Heart right ventricle (tissue), 16 donors: Measurements from ENCODE around the gene BET1. TPM values are rescaled to one million over a fixed set of nuclear protein-coding genes. Genes with fewer than 3 reads are reported as not detected.

Experiments used
- ATAC-seq, 8 donors: fragments of 200-7000 bp; cut with Tn5 transposase; one replicate each; pipeline ENCODE4 v1.9.1; 2020; ENCODE audit warnings: mild to moderate bottlenecking in 8 of 8, moderate library complexity in 8 of 8, moderate number of reproducible peaks in 1 of 8
- DNase-seq, 2 donors: peaks; one replicate each; pipeline ENCODE4 v3.0.0-alpha.2; 2020
- H3K27ac ChIP-seq, 10 donors: fragments of 200-600 bp; sonication (generic) in 2 of 10; one replicate each; pipeline versions ENCODE4 v1.5.0 to v1.8.0; 2020 to 2022; ENCODE audit warnings: mild to moderate bottlenecking in 3 of 10
- H3K27me3 ChIP-seq, 7 donors: fragments of 200-600 bp; one replicate each; pipeline ENCODE4 v1.8.0; 2021 to 2022; ENCODE audit warnings: mild to moderate bottlenecking in 2 of 7
- H3K36me3 ChIP-seq, 9 donors: fragments of 200-600 bp; sonication (generic) in 1 of 9; one replicate each; pipeline versions ENCODE4 v1.5.0 to v1.8.0; 2020 to 2022; ENCODE audit warnings: mild to moderate bottlenecking in 2 of 9
- H3K4me1 ChIP-seq, 9 donors: fragments of 200-600 bp; sonication (generic) in 1 of 9; one replicate each; pipeline versions ENCODE4 v1.5.0 to v1.8.0; 2020 to 2022; ENCODE audit warnings: mild to moderate bottlenecking in 4 of 9
- H3K4me3 ChIP-seq, 10 donors: fragments of 200-600 bp; sonication (generic) in 2 of 10; one replicate each; pipeline versions ENCODE4 v1.5.0 to v1.8.0; 2020 to 2022; ENCODE audit warnings: mild to moderate bottlenecking in 7 of 10, moderate library complexity in 2 of 10
- H3K9me3 ChIP-seq, 11 donors: fragments of 200-600 bp in 10 of 11; sonication (generic) in 2 of 11; one replicate each; pipeline versions ENCODE4 v1.5.0 to v1.8.0; 2013 to 2022; ENCODE audit warnings: mild to moderate bottlenecking in 2 of 11, control low read depth in 1 of 11, moderate library complexity in 1 of 11
- WGBS, 2 donors: extraction: QIAGEN DNeasy Blood & Tissue Kit; methylation state at CpG; one replicate each; pipeline ENCODE4 v1.1.7; 2013; ENCODE audit warnings: inconsistent platforms in 1 of 2; 5-methylcytosine and 5-hydroxymethylcytosine counted together
- intact Hi-C, 10 donors: fragments of 100-400 bp; cut with DNase I; formaldehyde crosslinking; loops; one replicate each; pipeline versions ENCODE4 v1.11.1 to v1.14.2; 2022
- polyA plus RNA-seq, 2 donors: library from polyadenylated mRNA; stranded (reverse); fragments of 200-250 nt; gene quantifications; one replicate each; pipeline ENCODE4 v1.2.3, GENCODE V29; 2013
- total RNA-seq, 10 donors: library from RNA; stranded (reverse); fragmentation: NEBNext Ultra II Directional in 3 of 10; extraction: Animal tissue kit (Norgen Biotek cat#: 25700) in 3 of 10; gene quantifications; one replicate each; pipeline versions ENCODE4 v1.2.1 to v1.2.4, GENCODE V29; 2021 to 2023
- TF ChIP-seq, protein P1 (sequence below), 9 donors: fragments of 200-600 bp; sonication (generic) in 2 of 9; IDR thresholded peaks; one replicate each; pipeline versions ENCODE4 v1.5.0 to v1.8.0; 2021 to 2022; ENCODE audit warnings: antibody characterized with exemption in 9 of 9, mild to moderate bottlenecking in 5 of 9, moderate library complexity in 1 of 9
- donor health status: Arrhythmogenic right ventricular cardiomyopathy.
- donor health status: ischemic (EF 13 %, LVEDD 7.1; RV severe dilation, severe dysfunction).
- donor health status: healthy with polysubstance abuse.
- donor health status: DM: no; HTN: yes; CAD: no.
- donor health status: DM: no; HTN: no; CAD: no.
- donor health status: ischemic (EF 25% LVEDD 6.9; RV normal size, moderate dysfunction).
- donor health status: ischemic (EF 25% LVEDD 5.7; RV mildly dilated, moderate dysfunction).
- donor health status: healthy.
- donor health status: DM: yes; HTN: yes; CAD: no.
- donor health status: Ischemic cardiomyopathy.
- donor health status: ischemic (EF 35%, LVEDD 5.7; RV mildly dilated, moderate dysfunction).
- donor health status: nonischemic (EF 11% LVEDD 7.7; RV severe dilation, severe dysfunction).
- donor health status: DM: yes; HTN: yes; CAD: no.
- donor health status: PGD.
- donor health status: ischemic (EF 29% LVEDD 5.4; RV normal size, mild dysfunction).
- donor health status: nonischemic (EF 23%, LVEDD 6.1; RV moderate dilation, normal function).

The BET1 gene
- total and polyA plus RNA-seq, 12 donors = 6.9 to 20.2 (median 11.7) TPM

GRCh38 chr7:93997868-93998267 lies 6.3 kb downstream of the BET1 start:
- Histone ChIP-seq H3K27ac (no peak overlapping the region), H3K36me3 (peaks cover 0 to 73% (median 21%) of the 10 kb centered on the region in 9 donors), H3K4me3 (no peak overlapping the region), H3K27me3 (no peaks in the 10 kb centered on the region), H3K4me1 (peaks cover 0 to 31% (median 9%) of the 10 kb centered on the region in 9 donors), H3K9me3 (no peaks in the 10 kb centered on the region)
- WGBS, 2 donors = 91 to 94% methylated on average over 3 of the region's 3 CpGs
- DNase-seq = no peak
- ATAC-seq = no peak
- TF ChIP-seq, protein P1, sequence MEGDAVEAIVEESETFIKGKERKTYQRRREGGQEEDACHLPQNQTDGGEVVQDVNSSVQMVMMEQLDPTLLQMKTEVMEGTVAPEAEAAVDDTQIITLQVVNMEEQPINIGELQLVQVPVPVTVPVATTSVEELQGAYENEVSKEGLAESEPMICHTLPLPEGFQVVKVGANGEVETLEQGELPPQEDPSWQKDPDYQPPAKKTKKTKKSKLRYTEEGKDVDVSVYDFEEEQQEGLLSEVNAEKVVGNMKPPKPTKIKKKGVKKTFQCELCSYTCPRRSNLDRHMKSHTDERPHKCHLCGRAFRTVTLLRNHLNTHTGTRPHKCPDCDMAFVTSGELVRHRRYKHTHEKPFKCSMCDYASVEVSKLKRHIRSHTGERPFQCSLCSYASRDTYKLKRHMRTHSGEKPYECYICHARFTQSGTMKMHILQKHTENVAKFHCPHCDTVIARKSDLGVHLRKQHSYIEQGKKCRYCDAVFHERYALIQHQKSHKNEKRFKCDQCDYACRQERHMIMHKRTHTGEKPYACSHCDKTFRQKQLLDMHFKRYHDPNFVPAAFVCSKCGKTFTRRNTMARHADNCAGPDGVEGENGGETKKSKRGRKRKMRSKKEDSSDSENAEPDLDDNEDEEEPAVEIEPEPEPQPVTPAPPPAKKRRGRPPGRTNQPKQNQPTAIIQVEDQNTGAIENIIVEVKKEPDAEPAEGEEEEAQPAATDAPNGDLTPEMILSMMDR (IDR thresholded peaks at IDR 0.05) = no peak
- intact Hi-C loops = loop anchor here in 1 of 10 donors (1.0 kb wide), 1 partner anchor 49 kb away; no protein-coding TSS in a partner anchor

- 84 to 89% methylated on average over 6 of the region's 6 CpGs for WGBS, 2 donors
These were observed 11.6 kb downstream of the BET1 start for GRCh38 chr7:93992421-93993110.

DNA sequence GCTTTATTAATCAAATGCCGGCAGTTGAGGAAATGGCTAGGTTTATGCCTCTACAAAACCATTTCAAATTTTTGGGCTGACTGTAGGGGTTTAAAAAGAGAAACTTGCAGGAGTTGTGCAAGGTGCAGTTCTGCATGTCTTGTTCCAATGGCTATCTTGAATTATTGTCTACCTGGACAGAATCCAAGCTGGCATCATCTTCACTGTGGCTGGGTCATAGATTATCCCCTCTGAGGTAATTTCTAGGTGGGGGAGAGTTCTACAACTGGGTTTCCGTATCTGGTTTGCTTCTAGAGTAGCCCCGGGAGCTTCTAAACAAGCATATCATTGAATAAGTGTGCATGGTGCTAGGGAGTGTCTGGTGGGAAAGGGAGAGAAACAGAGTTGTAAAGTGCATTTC lies 16.9 kb downstream of the BET1 start:
- H3K27ac ChIP-seq = no peak overlapping the region
- ATAC-seq (no peak), DNase-seq (no peak)
- H3K27me3 ChIP-seq = no peaks in the 10 kb centered on the region
- H3K4me3 ChIP-seq = no peak overlapping the region
- H3K9me3 ChIP-seq = no peaks in the 10 kb centered on the region
- intact Hi-C loops = no loop called here
- 80 to 90% methylated on average over 3 of the region's 3 CpGs for WGBS, 2 donors
- TF ChIP-seq, protein P1 (IDR thresholded peaks at IDR 0.05) = no peak
- H3K4me1 ChIP-seq = no peaks in the 10 kb centered on the region
- peaks cover 0 to 29% (median 0%) of the 10 kb centered on the region in 9 donors for H3K36me3 ChIP-seq

More at GRCh38 chr7:93992421-93993110, 11.6 kb downstream of the BET1 start:
- ATAC-seq (no peak), DNase-seq (no peak)
- Histone ChIP-seq H3K27ac (no peak overlapping the region), H3K4me3 (no peak overlapping the region), H3K4me1 (peaks cover 0 to 4% (median 0%) of the 10 kb centered on the region in 9 donors), H3K36me3 (peaks cover 0 to 80% (median 14%) of the 10 kb centered on the region in 9 donors), H3K27me3 (no peaks in the 10 kb centered on the region), H3K9me3 (no peaks in the 10 kb centered on the region)
- TF ChIP-seq, protein P1 (IDR thresholded peaks at IDR 0.05) = no peak
- intact Hi-C loops = no loop called here

GRCh38 chr7:93985101-93985500 lies 19.1 kb downstream of the BET1 start:
- intact Hi-C loops = no loop called here
- no peaks in the 10 kb centered on the region for H3K9me3 ChIP-seq
- TF ChIP-seq, protein P1 (IDR thresholded peaks at IDR 0.05) = no peak
- H3K4me3 ChIP-seq = no peak overlapping the region
- WGBS, 2 donors = 80 to 86% methylated on average over 1 of the region's 1 CpG
- ATAC-seq (no peak), DNase-seq (no peak)
- no peaks in the 10 kb centered on the region for H3K27me3 ChIP-seq
- H3K36me3 ChIP-seq = peaks cover 0 to 7% (median 0%) of the 10 kb centered on the region in 9 donors
- H3K4me1 ChIP-seq = peaks cover 0 to 5% (median 0%) of the 10 kb centered on the region in 9 donors
- no peak overlapping the region for H3K27ac ChIP-seq
